HG02588 (cell line): ENCODE measurements around the gene ARHGAP4.

Experiments
- ATAC-seq: cut with Tn5 transposase; IDR thresholded peaks from one replicate; pipeline ENCODE4 v1.9.1; 2021; ENCODE audit warnings: mild to moderate bottlenecking, moderate library complexity; ENCODE audit not compliant: unreplicated experiment

Gene ARHGAP4

DNA sequence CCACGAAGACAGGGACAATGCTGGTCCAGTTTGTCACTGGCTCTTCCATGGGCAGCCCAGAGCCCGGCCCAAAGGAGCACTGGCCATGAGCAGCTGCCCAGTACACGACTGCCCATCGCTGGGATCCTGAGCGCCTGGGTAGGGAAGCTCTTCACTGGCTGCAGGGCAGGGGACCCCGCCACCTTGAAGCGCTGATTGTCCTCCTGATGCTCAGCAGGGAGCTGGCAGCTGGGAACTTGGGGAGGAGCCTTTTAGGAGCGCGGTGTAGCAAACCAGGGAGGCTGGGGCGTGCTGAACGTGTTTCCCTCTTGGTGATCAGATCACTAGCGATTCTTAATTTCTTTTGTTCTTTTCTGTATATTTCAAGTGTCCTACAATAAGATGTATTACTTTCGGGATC, 41.9 kb downstream of the ARHGAP4 start:
- ATAC-seq, result no peak

DNA sequence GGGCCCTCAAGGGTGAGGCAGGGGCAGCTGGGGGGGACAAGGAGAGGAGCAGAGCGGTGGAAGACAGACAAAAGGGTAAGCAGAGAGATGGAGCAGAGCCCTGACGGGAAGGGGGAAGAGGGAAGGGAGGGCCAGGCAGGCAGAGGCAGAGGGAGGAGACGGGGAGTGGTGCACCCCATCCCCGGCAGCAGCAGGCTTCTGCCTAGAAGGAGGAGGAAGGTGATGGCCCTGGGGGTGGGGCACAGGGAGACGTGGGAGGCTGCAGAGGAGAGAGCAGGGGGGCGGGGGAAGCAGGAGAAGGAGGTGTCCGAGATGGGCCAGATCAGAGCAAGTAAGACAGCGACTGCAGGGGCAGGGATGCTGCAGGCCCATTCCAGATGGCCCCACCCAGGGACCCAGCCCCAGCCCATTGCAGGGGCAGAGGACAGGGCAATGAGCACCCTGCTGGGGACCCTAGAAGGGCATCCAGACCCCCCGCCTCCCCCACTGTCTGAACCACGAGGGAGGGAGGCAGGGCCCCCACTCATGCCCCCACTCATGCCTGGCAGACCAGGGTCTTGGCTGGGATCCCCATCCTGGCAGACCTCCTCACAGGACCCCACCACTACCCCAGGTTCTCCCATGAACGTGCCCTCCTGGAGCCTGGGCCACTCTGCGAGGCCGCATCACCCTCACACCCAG, 42.8 kb downstream of the ARHGAP4 start:
- ATAC-seq, result no peak

GRCh38 chrX:153882557-153882956, 43.5 kb downstream of the ARHGAP4 start:
- no peak for ATAC-seq

- no peak for ATAC-seq
These were observed 44.0 kb downstream of the ARHGAP4 start for GRCh38 chrX:153882086-153882498.

DNA sequence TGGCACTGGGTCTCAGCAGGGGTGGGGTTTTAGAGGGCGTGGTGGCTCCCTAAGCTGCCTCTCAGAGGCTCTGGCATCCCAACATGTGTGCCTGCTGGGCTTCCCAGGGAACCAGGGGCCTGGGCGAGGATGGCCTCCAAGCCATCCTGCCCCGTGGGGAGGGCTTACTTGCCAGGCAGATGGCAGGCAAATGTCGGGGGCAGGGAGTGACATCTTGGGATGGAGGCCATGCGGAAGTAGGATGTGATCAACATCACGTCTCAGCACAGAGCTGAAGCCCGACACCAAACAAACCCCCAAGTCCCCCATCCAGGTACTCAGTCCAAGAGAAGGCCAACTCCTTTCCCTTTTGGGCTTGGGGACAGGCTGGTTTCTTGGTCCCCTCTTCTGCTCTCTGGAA, 44.8 kb downstream of the ARHGAP4 start:
- no peak for ATAC-seq

DNA sequence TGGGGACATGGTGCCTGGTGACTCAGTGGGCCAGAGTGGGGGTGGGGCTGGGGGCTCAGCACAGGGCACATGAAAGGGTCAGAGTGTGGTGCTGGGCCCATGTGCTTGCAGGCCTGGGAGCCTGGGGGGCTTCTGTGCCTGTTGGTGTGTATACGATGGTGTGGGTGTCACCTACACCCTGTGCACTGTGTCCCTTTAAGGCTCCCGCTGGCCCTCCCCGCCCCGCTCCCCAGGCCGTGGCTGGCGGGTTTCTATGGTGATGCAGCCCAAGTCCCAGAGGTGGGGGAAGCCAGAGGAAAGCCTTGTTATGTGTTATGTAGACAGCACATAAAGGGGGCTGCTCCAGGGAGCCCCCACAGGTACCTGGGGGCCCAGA, 45.6 kb downstream of the ARHGAP4 start:
- ATAC-seq, result no peak

GRCh38 chrX:153879741-153880439, 46.2 kb downstream of the ARHGAP4 start:
- no peak for ATAC-seq

- no peak for ATAC-seq
These were observed 47.0 kb downstream of the ARHGAP4 start for GRCh38 chrX:153878969-153879653.

DNA sequence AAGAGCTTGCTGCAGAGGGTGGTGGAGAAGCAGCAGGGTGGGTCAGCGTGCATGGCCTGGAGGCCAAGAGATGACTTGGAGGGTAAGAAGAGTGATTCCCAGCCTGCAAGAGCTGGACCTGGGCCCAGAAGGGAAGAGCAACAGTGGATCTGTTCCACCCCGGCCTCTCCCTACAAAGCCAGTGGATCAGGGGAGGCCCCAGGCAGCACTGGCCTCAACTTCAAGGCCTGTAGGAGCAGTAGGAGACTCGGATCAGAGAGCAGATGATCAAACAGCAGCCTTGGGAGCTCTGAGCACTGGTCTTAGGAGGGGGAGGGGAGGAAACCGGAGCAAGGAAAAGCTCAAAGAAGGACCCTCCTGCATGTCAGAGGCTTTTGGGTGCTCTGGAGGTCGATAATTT, 47.7 kb downstream of the ARHGAP4 start:
- ATAC-seq, result no peak

- no peak for ATAC-seq
These were observed 48.3 kb downstream of the ARHGAP4 start for GRCh38 chrX:153877571-153878261.

DNA sequence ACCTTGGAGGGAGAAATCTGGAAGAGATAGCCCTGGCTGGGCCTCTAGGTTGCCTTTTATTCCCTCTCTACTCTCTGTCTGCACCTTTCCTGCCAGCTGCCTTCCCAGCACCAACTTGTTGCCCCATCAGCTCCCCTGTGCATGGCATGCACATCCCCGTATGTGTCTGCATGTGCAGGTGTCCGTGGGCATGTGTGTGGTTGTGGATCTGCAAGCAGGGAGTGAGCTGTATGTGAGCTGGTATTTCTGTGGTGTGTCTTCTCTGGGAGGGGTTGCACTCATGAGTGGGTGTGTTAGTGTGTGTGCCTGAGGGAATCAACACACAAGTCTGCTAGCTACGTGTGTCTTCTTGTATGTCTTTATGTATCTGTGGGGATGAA, 50.0 kb downstream of the ARHGAP4 start:
- ATAC-seq, result no peak

- no peak for ATAC-seq
These were observed 50.5 kb downstream of the ARHGAP4 start for GRCh38 chrX:153875391-153876111.

- no peak for ATAC-seq
These were observed 51.5 kb downstream of the ARHGAP4 start for GRCh38 chrX:153874366-153875125.

GRCh38 chrX:153874085-153874365, 52.0 kb downstream of the ARHGAP4 start:
- no peak for ATAC-seq

- ATAC-seq, result no peak
These were observed 52.6 kb downstream of the ARHGAP4 start for GRCh38 chrX:153873282-153874084.

GRCh38 chrX:153871946-153872878, 53.9 kb downstream of the ARHGAP4 start:
- no peak for ATAC-seq

DNA sequence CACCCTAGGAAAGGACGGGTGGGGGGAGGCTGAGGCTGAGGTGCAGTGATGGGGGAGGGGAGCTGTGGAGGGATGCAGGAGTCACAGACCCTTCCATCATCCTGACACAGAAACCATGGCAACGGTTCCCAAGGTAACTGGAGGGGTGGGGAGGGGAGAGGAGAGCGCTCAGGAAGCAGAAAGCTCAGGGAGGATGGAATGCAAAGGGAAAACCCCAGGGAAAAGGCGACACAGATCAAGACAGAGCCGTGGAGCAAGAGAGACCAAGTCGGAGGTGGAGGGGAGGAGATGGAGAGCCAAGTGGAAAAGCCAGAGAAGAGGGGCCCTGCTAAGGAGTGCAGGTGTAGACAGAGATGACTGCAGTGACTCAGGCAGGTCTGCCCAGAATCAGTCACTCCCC, 54.6 kb downstream of the ARHGAP4 start:
- ATAC-seq, result no peak

DNA sequence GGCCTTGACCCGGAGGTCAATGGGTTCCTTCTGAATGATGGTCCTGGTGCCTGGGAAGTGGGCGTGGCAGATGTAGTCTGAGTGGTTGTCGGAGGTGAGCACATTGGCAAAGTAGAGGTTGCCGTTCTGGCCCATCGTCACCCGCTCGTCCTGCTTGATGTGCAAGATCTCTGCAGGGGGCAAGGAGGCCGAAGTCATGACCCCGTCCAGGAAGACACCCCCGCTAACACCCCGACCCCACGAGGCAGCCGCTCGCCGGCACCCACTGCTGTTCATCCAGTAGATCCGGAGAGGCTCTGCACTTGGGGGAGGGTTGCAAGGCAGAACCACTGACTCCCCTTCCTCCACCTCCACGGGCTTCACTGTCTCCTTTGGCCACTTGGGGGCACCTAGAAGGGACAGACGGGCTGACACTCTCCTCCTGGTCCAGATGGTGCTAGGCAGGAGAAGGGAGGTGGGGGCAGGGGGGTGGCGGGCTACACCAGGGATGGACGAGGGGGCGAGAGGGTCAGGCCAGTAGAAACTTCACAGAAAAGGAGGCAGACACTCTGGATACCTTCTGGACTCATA, 55.2 kb downstream of the ARHGAP4 start:
- no peak for ATAC-seq
